ENCODE data around the gene EARS2. TPM values are rescaled to one million over a fixed set of nuclear protein-coding genes. Genes with fewer than 3 reads are reported as not detected.
A peak's percentile ranks its signal among the peaks of the same experiment; 100 is the strongest.

EARS2 gene
- total and polyA plus RNA-seq, 8 donors, result 7.8 to 176 (median 18.3) TPM

DNA sequence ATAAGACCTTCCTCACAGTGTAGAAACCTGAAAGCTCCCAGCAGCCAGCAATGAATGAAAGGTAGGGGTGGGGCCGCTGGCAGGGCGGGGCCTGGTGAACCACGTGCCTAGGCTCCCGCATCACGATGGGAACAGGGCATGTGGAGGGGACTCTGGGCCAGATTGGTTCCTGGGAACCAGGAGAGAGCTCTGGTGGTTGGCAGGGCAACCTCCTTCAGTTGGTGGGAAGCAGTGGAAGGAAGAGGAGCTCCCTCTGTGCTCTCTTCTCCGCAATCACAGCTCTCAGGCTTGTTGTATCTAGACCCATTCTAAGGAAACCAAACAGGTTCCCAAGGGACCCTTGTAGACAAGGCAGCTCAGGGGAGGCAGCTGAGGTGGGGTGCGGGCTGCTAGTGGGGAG, 57.3 kb downstream of the EARS2 start:
- intact Hi-C loops (cut with DNase I; ENCODE audit: low total_unique reads), result no loop called here
- Histone ChIP-seq H3K4me1 (peaks cover 37 to 84% (median 71%) of the 10 kb centered on the region in 4 donors), H3K27ac (peak overlapping the region in 4 of 5 donors; percentile 3 to 56 (median 47)), H3K4me3 (no peak overlapping the region), H3K27me3 (no peaks in the 10 kb centered on the region), H3K36me3 (peaks cover 5 to 18% (median 18%) of the 10 kb centered on the region in 4 donors), H3K9me3 (no peaks in the 10 kb centered on the region)
- TF ChIP-seq POLR2AphosphoS5 (IDR thresholded peaks at IDR 0.05) (no peak), POLR2A (IDR thresholded peaks at IDR 0.05) (no peak), EP300 (IDR thresholded peaks at IDR 0.05) (no peak)
- TF ChIP-seq, protein P1, sequence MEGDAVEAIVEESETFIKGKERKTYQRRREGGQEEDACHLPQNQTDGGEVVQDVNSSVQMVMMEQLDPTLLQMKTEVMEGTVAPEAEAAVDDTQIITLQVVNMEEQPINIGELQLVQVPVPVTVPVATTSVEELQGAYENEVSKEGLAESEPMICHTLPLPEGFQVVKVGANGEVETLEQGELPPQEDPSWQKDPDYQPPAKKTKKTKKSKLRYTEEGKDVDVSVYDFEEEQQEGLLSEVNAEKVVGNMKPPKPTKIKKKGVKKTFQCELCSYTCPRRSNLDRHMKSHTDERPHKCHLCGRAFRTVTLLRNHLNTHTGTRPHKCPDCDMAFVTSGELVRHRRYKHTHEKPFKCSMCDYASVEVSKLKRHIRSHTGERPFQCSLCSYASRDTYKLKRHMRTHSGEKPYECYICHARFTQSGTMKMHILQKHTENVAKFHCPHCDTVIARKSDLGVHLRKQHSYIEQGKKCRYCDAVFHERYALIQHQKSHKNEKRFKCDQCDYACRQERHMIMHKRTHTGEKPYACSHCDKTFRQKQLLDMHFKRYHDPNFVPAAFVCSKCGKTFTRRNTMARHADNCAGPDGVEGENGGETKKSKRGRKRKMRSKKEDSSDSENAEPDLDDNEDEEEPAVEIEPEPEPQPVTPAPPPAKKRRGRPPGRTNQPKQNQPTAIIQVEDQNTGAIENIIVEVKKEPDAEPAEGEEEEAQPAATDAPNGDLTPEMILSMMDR (IDR thresholded peaks at IDR 0.05), result no peak
- DNase-seq, result peak in 1 of 2 donors; percentile 27
- 71 to 82% (median 73%) methylated on average over 7 of the region's 7 CpGs for WGBS, 5 donors

DNA sequence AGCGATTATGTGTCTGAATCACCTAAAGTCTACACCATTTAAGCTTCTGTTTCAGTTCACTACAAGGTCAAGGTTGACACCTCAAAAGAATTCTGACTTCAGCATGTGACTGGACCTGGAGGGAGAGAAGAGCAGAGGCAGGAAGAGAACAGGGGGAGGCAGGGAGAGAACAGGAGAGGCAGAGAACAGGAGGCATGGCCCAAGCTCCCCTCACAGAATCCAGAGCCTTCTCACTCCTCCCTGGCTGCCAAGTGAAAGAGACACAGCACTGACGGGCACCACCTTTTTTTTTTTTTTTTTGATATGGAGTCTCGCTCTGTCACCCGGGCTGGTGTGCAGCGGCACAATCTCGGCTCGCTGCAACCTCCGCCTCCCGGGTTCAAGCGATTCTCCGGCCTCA, 58.3 kb downstream of the EARS2 start:
- TF ChIP-seq, protein P1 (IDR thresholded peaks at IDR 0.05), result no peak
- TF ChIP-seq POLR2A (IDR thresholded peaks at IDR 0.05), result no peak
- TF ChIP-seq POLR2AphosphoS5 (IDR thresholded peaks at IDR 0.05), result no peak
- no peak for TF ChIP-seq EP300 (IDR thresholded peaks at IDR 0.05)
- intact Hi-C loops (cut with DNase I; ENCODE audit: low total_unique reads), result no loop called here
- DNase-seq, result no peak
- Histone ChIP-seq H3K36me3 (peaks cover 15 to 28% (median 27%) of the 10 kb centered on the region in 4 donors), H3K9me3 (no peaks in the 10 kb centered on the region), H3K27me3 (no peaks in the 10 kb centered on the region), H3K27ac (peak overlapping the region in 1 of 5 donors; percentile 39), H3K4me3 (no peak overlapping the region), H3K4me1 (peaks cover 28 to 75% (median 61%) of the 10 kb centered on the region in 4 donors)
- 85 to 93% (median 90%) methylated on average over 11 of the region's 11 CpGs for WGBS, 5 donors

DNA sequence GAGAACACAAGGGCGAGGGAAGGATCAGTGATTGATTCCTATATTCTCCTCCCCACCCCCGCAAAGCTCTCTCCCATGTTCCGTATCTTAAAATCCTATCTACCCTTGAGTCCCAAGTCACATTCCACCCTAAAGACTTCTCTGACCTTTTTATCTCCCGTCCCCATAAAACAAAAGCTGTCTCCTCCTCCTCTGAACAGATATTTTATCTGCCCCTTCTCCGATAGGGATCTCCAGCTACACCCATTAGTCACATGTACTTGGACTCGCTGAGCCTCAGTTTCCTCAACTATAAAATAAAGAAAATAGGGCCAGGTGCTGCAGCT, 59.6 kb downstream of the EARS2 start:
- TF ChIP-seq POLR2A (IDR thresholded peaks at IDR 0.05) (no peak), EP300 (IDR thresholded peaks at IDR 0.05) (no peak), POLR2AphosphoS5 (IDR thresholded peaks at IDR 0.05) (no peak)
- TF ChIP-seq, protein P1 (IDR thresholded peaks at IDR 0.05), result no peak
- intact Hi-C loops (cut with DNase I; ENCODE audit: low total_unique reads), result no loop called here
- H3K4me1 ChIP-seq, result peaks cover 28 to 61% (median 51%) of the 10 kb centered on the region in 4 donors
- H3K27me3 ChIP-seq, result no peaks in the 10 kb centered on the region
- 74 to 92% (median 78%) methylated on average over 6 of the region's 6 CpGs for WGBS, 5 donors
- no peaks in the 10 kb centered on the region for H3K9me3 ChIP-seq
- DNase-seq, result no peak
- H3K4me3 ChIP-seq, result no peak overlapping the region
- peak overlapping the region in 4 of 5 donors; percentile 24 to 52 (median 44) for H3K27ac ChIP-seq
- H3K36me3 ChIP-seq, result peaks cover 28 to 41% (median 41%) of the 10 kb centered on the region in 4 donors

DNA sequence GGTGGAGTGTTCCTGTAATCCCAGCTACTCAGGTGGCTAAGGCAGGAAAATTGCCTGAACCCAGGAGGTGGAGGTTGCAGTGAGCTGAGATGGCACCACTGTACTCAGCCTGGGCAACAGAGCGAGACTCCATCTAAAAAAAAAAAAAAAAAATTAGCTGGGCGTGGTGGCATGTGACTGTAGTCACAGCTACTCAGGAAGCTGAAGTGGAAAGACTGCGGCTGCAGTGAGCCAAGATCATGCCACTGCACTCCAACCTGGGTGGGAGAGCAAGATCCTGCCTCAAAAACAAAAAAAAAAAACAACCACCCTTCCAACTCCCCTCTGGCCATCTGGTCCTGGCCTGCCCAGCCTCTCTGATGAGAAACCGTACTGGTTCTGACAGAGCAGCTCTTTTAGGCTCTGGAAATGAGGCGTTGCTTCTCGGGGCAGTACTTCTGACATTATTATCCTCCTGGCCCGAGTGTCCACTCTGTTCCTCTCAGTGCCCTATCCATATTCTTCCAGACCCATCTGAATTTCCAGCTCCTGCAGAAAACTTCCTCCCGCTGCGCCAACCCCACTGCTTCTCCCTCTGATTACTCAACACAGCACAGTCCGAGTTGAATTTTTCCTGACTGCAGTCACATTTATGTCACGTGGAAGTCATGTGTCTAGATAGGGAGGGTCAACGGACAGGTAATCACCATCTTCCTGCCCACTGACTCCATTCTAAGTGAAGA, 60.2 kb downstream of the EARS2 start:
- no peak overlapping the region for H3K4me3 ChIP-seq
- TF ChIP-seq EP300 (IDR thresholded peaks at IDR 0.05) (no peak), POLR2AphosphoS5 (IDR thresholded peaks at IDR 0.05) (no peak), POLR2A (IDR thresholded peaks at IDR 0.05) (no peak)
- TF ChIP-seq, protein P1 (IDR thresholded peaks at IDR 0.05), result no peak
- no peaks in the 10 kb centered on the region for H3K27me3 ChIP-seq
- WGBS, 5 donors, result 47 to 58% (median 55%) methylated on average over 12 of the region's 12 CpGs
- peak in 1 of 2 donors; percentile 72 for DNase-seq
- peaks cover 34 to 46% (median 46%) of the 10 kb centered on the region in 4 donors for H3K36me3 ChIP-seq
- intact Hi-C loops (cut with DNase I; ENCODE audit: low total_unique reads), result no loop called here
- H3K4me1 ChIP-seq, result peaks cover 22 to 56% (median 46%) of the 10 kb centered on the region in 4 donors
- no peaks in the 10 kb centered on the region for H3K9me3 ChIP-seq
- H3K27ac ChIP-seq, result peak overlapping the region in 4 of 5 donors; percentile 26 to 52 (median 44)
